OCI-LY3 (cell line): ENCODE measurements around the gene EFNA5.

Experiments used
- H2AFZ ChIP-seq: fragments of 200-600, 300-600 bp; shearing (Covaris generic); 2 replicates; pipeline ENCODE4 v1.6.0; 2014; ENCODE audit warnings: antibody characterized with exemption, low read depth, low read length
- H3K27ac ChIP-seq: fragments of 200-600, 300-600 bp; sonication (generic); 2 replicates; pipeline ENCODE4 v1.5.1; 2014; ENCODE audit warnings: mild to moderate bottlenecking, low read length, moderate library complexity, mixed read lengths
- H3K27me3 ChIP-seq: fragments of 200-600, 300-600 bp; sonication (generic); 2 replicates; pipeline ENCODE4 v1.6.1; 2014; ENCODE audit warnings: low read depth, low read length, mixed read lengths
- H3K36me3 ChIP-seq: fragments of 200-600, 300-600 bp; sonication (generic); replicated peaks from 2 replicates; pipeline ENCODE3; 2014; ENCODE audit warnings: low read depth, low read length, mixed read lengths
- H3K4me1 ChIP-seq: fragments of 300-600, 200-600 bp; sonication (generic); 2 replicates; pipeline ENCODE4 v1.6.1; 2014; ENCODE audit warnings: low read length, mixed read lengths
- H3K4me2 ChIP-seq: fragments of 200-600, 300-600 bp; sonication (generic); 2 replicates; pipeline ENCODE4 v1.6.1; 2014; ENCODE audit warnings: low read length, mixed read lengths
- H3K4me3 ChIP-seq: fragments of 300-600, 200-600 bp; sonication (generic); 2 replicates; pipeline ENCODE4 v1.5.1; 2014; ENCODE audit warnings: antibody characterized with exemption, mild to moderate bottlenecking, low read length, moderate library complexity
- H3K79me2 ChIP-seq: fragments of 300-600, 200-600 bp; shearing (Covaris generic); 2 replicates; pipeline ENCODE4 v1.6.1; 2014; ENCODE audit warnings: mild to moderate bottlenecking, low read length, mixed read lengths
- H3K9ac ChIP-seq: fragments of 300-600, 200-600 bp; shearing (Covaris generic); 2 replicates; pipeline ENCODE4 v1.6.0; 2014; ENCODE audit warnings: mild to moderate bottlenecking, low read length, moderate library complexity
- H3K9me3 ChIP-seq: fragments of 200-600, 300-600 bp; shearing (Covaris generic); 2 replicates; pipeline ENCODE4 v1.6.1; 2014; ENCODE audit warnings: low read length, mixed read lengths; ENCODE audit not compliant: insufficient read depth
- H4K20me1 ChIP-seq: fragments of 200-600, 300-600 bp; sonication (generic); 2 replicates; pipeline ENCODE4 v1.6.1; 2016; ENCODE audit warnings: low read length, mixed read lengths; ENCODE audit not compliant: insufficient read depth
- CTCF ChIP-seq: fragments of 200-600, 300-600 bp; sonication (generic); IDR thresholded peaks from 2 replicates; pipeline ENCODE4 v1.5.1; 2014; ENCODE audit warnings: antibody characterized with exemption, low read length, low read depth
- EZH2phosphoT487 ChIP-seq: fragments of 200-600 bp; shearing (Covaris generic); IDR thresholded peaks from 2 replicates; pipeline ENCODE4 v1.6.1; 2018; ENCODE audit warnings: antibody characterized with exemption, mixed run types, low read depth

Gene EFNA5

GRCh38 chr5:107554776-107555424 lies 115.8 kb downstream of the EFNA5 start:
- H3K4me1 ChIP-seq, result no peaks in the 10 kb centered on the region
- no peak overlapping the region for H3K27ac ChIP-seq
- H3K36me3 ChIP-seq, result no peaks in the 10 kb centered on the region
- H3K4me2 ChIP-seq, result no peak overlapping the region
- no peak overlapping the region for H2AFZ ChIP-seq
- H3K27me3 ChIP-seq, result no peaks in the 10 kb centered on the region
- H3K4me3 ChIP-seq, result no peak overlapping the region
- H3K79me2 ChIP-seq, result no peaks in the 10 kb centered on the region
- TF ChIP-seq CTCF (no peak), EZH2phosphoT487 (no peak)
- no peak overlapping the region for H3K9ac ChIP-seq
- no peaks in the 10 kb centered on the region for H4K20me1 ChIP-seq
- H3K9me3 ChIP-seq, result no peaks in the 10 kb centered on the region

- TF ChIP-seq CTCF, result no peak
- TF ChIP-seq EZH2phosphoT487, result no peak
- Histone ChIP-seq H2AFZ (no peak overlapping the region), H3K27me3 (no peaks in the 10 kb centered on the region), H3K4me3 (no peak overlapping the region), H3K36me3 (no peaks in the 10 kb centered on the region), H3K4me2 (no peak overlapping the region), H3K27ac (no peak overlapping the region), H3K79me2 (no peaks in the 10 kb centered on the region), H4K20me1 (no peaks in the 10 kb centered on the region), H3K4me1 (no peaks in the 10 kb centered on the region), H3K9ac (no peak overlapping the region), H3K9me3 (no peaks in the 10 kb centered on the region)
These were observed 117.6 kb downstream of the EFNA5 start for GRCh38 chr5:107553117-107553555.

- Histone ChIP-seq H3K27me3 (no peaks in the 10 kb centered on the region), H3K9ac (no peak overlapping the region), H3K4me3 (no peak overlapping the region), H3K36me3 (no peaks in the 10 kb centered on the region), H3K9me3 (no peaks in the 10 kb centered on the region), H2AFZ (no peak overlapping the region), H3K27ac (no peak overlapping the region), H3K4me1 (no peaks in the 10 kb centered on the region), H3K4me2 (no peak overlapping the region), H3K79me2 (no peaks in the 10 kb centered on the region), H4K20me1 (no peaks in the 10 kb centered on the region)
- TF ChIP-seq EZH2phosphoT487 (no peak), CTCF (no peak)
These were observed 119.6 kb downstream of the EFNA5 start for GRCh38 chr5:107551088-107551487.

GRCh38 chr5:107549567-107549966 lies 121.2 kb downstream of the EFNA5 start:
- H4K20me1 ChIP-seq, result no peaks in the 10 kb centered on the region
- H3K27me3 ChIP-seq, result no peaks in the 10 kb centered on the region
- no peak overlapping the region for H3K4me3 ChIP-seq
- no peak overlapping the region for H3K27ac ChIP-seq
- TF ChIP-seq CTCF (no peak), EZH2phosphoT487 (no peak)
- no peak overlapping the region for H3K4me2 ChIP-seq
- no peaks in the 10 kb centered on the region for H3K79me2 ChIP-seq
- H3K36me3 ChIP-seq, result no peaks in the 10 kb centered on the region
- no peaks in the 10 kb centered on the region for H3K9me3 ChIP-seq
- no peaks in the 10 kb centered on the region for H3K4me1 ChIP-seq
- H2AFZ ChIP-seq, result no peak overlapping the region
- H3K9ac ChIP-seq, result no peak overlapping the region
